Measurements from ENCODE around the gene PRKCH.
A peak's percentile ranks its signal among the peaks of the same experiment; 100 is the strongest.

Gene PRKCH

DNA sequence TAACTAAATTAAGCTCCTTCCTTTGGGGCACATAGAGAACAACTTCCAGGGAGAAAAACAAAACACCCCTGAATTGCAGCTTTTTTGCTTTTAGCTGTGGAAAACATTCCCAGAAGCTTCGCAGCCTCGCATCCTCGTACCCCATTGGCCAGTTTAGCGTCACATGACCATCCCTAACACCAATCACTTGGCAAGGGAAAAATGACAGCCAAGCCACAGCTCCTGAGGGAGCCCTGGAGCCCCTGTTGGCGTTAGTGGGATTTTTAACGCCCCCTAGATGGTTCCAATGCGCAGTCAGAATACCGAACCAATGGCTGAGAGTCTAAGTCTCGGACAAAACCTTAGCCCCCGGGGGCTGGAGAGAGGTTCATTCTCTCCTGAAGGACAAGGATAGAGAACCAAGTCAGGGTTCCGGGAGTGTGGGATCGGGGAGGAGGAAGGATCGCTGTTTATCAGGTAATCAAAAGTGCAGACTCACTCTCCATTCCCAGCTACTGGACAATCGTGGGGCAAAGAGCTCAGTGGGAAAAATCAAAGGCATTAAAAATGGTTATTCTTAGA lies 238.3 kb downstream of the PRKCH start:
- H3K4me3 ChIP-seq (ENCODE audit: low read length): no peak overlapping the region
- no peak overlapping the region for H3K27ac ChIP-seq (ENCODE audit: low read depth, low read length)
- H3K4me2 ChIP-seq (ENCODE audit: low read length): no peak overlapping the region
- WGBS (ENCODE audit: extremely low coverage, insufficient coverage, low lambda C conversion rate): no CpG with 5 or more reads among the region's 14 CpGs
- no peak overlapping the region for H2BK5ac ChIP-seq (ENCODE audit: low read length)
- no peak overlapping the region for H3K18ac ChIP-seq (ENCODE audit: low read length)
- H3K79me1 ChIP-seq (ENCODE audit: low read length): no peaks in the 10 kb centered on the region
- H3K4me1 ChIP-seq (ENCODE audit: control insufficient read depth, low read depth, low read length): peaks cover 3% of the 10 kb centered on the region
- no peak overlapping the region for H2BK15ac ChIP-seq (replicated peaks; ENCODE audit: low read depth)
- H3K23ac ChIP-seq (ENCODE audit: low read length): no peak overlapping the region
- peak; percentile 40 for DNase-seq
- no peaks in the 10 kb centered on the region for H3K79me2 ChIP-seq (ENCODE audit: control insufficient read depth, insufficient read depth, low read length)
- H3K56ac ChIP-seq (ENCODE audit: low read length): no peak overlapping the region
- H3K9ac ChIP-seq (ENCODE audit: low read length): no peak overlapping the region
- H4K8ac ChIP-seq (ENCODE audit: low read depth, low read length): no peak overlapping the region
- no peak overlapping the region for H2BK120ac ChIP-seq (ENCODE audit: low read depth, low read length)
- no peak overlapping the region for H3K4ac ChIP-seq (ENCODE audit: low read depth, low read length)
- H3K36me3 ChIP-seq (ENCODE audit: control insufficient read depth, insufficient read depth, low read length): no peaks in the 10 kb centered on the region
- no peak overlapping the region for H4K5ac ChIP-seq (ENCODE audit: low read length)
- H3K27me3 ChIP-seq (ENCODE audit: insufficient read depth, low read length, poor library complexity): no peaks in the 10 kb centered on the region
- no peak overlapping the region for H2AK5ac ChIP-seq (ENCODE audit: low read length)

DNA sequence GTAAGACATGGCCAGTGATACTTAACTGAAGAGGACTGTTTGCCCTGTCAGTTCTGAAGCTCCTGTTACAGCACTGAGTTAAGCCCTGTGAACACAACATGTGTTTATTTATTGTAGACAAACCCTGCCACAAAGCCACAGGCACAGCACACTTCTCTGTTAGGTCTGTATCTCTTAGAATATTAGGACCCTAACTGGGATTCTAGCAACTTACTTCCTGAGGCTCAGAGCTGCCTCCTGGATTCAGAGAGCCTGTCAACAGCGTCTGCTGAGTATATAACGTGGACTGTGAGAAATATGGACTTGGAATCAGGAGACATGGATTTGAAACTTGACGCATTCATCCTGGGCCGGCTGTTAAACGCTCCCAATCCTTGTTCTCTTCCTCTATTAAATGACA lies 238.9 kb downstream of the PRKCH start:
- Histone ChIP-seq H4K8ac (ENCODE audit: low read depth, low read length) (no peak overlapping the region), H3K27ac (ENCODE audit: low read depth, low read length) (no peak overlapping the region), H4K5ac (ENCODE audit: low read length) (no peak overlapping the region), H3K9ac (ENCODE audit: low read length) (no peak overlapping the region), H3K4me1 (ENCODE audit: control insufficient read depth, low read depth, low read length) (peaks cover 3% of the 10 kb centered on the region), H2AK5ac (ENCODE audit: low read length) (no peak overlapping the region), H3K79me1 (ENCODE audit: low read length) (no peaks in the 10 kb centered on the region), H3K79me2 (ENCODE audit: control insufficient read depth, insufficient read depth, low read length) (no peaks in the 10 kb centered on the region), H3K18ac (ENCODE audit: low read length) (no peak overlapping the region), H3K36me3 (ENCODE audit: control insufficient read depth, insufficient read depth, low read length) (no peaks in the 10 kb centered on the region), H2BK15ac (replicated peaks; ENCODE audit: low read depth) (no peak overlapping the region), H3K23ac (ENCODE audit: low read length) (no peak overlapping the region), H2BK120ac (ENCODE audit: low read depth, low read length) (no peak overlapping the region), H3K4me2 (ENCODE audit: low read length) (no peak overlapping the region), H3K56ac (ENCODE audit: low read length) (no peak overlapping the region), H3K4me3 (ENCODE audit: low read length) (no peak overlapping the region), H3K27me3 (ENCODE audit: insufficient read depth, low read length, poor library complexity) (no peaks in the 10 kb centered on the region), H2BK5ac (ENCODE audit: low read length) (no peak overlapping the region), H3K4ac (ENCODE audit: low read depth, low read length) (no peak overlapping the region)
- DNase-seq: no peak
- no CpG with 5 or more reads among the region's 5 CpGs for WGBS (ENCODE audit: extremely low coverage, insufficient coverage, low lambda C conversion rate)

DNA sequence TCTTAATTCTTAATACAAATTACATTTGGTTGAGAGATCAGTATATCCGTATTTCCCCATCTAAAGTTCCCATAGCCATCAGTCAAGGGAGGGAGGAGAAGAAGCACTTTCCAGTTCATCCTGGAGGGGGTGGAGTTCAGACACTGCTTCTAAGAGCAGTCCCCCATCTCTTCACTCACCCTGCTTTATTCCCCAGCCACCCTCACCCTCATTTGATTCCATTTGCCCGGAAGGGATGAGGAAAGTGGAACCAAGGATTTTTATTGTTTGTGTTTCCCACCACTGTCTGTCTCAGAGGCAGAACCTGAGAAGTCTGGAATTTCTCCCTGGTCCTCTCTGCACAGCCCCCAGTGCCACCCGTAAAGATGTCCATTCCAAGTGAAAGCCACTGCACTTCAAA lies 239.7 kb downstream of the PRKCH start:
- Histone ChIP-seq H3K18ac (ENCODE audit: low read length) (no peak overlapping the region), H3K23ac (ENCODE audit: low read length) (no peak overlapping the region), H3K4me3 (ENCODE audit: low read length) (no peak overlapping the region), H3K56ac (ENCODE audit: low read length) (no peak overlapping the region), H2BK120ac (ENCODE audit: low read depth, low read length) (no peak overlapping the region), H2BK5ac (ENCODE audit: low read length) (no peak overlapping the region), H3K9ac (ENCODE audit: low read length) (no peak overlapping the region), H3K4me1 (ENCODE audit: control insufficient read depth, low read depth, low read length) (peaks cover 3% of the 10 kb centered on the region), H3K4me2 (ENCODE audit: low read length) (no peak overlapping the region), H3K36me3 (ENCODE audit: control insufficient read depth, insufficient read depth, low read length) (no peaks in the 10 kb centered on the region), H3K79me1 (ENCODE audit: low read length) (no peaks in the 10 kb centered on the region), H4K5ac (ENCODE audit: low read length) (no peak overlapping the region), H3K27me3 (ENCODE audit: insufficient read depth, low read length, poor library complexity) (no peaks in the 10 kb centered on the region), H2BK15ac (replicated peaks; ENCODE audit: low read depth) (no peak overlapping the region), H3K27ac (ENCODE audit: low read depth, low read length) (no peak overlapping the region), H4K8ac (ENCODE audit: low read depth, low read length) (no peak overlapping the region), H3K79me2 (ENCODE audit: control insufficient read depth, insufficient read depth, low read length) (no peaks in the 10 kb centered on the region), H2AK5ac (ENCODE audit: low read length) (no peak overlapping the region), H3K4ac (ENCODE audit: low read depth, low read length) (peak overlapping the region; percentile 25)
- no CpG with 5 or more reads among the region's 3 CpGs for WGBS (ENCODE audit: extremely low coverage, insufficient coverage, low lambda C conversion rate)
- DNase-seq: peak; percentile 37

DNA sequence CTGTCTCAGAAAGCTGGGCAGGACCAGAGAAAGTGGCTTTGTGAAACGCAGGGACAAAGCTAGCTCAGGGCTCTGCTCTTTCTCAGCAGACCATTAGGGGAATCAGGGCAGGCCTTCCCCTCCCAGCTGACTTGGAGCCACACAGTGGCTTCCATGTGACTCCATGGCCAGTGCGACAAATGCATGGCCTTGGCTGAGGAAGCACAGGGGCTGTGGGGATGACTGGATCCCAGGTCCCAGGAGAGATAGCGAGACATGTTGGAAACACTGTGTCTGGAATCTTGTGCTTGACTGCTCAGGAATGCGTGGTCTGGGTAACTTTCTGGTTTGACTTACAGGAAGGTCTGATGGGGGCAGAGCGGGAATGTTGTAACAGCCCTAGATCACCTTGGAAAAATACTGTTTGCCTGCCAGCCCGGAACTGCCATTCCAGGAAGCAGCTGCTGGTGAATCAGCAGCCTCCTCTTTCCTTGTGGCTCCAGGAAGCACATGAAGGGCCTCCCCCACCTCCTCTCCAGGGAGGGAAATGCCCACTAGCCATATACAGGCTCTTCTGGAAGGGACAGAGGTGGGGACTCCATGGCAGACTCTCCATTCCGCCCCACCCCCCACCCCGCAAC lies 240.4 kb downstream of the PRKCH start:
- Histone ChIP-seq H2BK15ac (replicated peaks; ENCODE audit: low read depth) (no peak overlapping the region), H3K79me2 (ENCODE audit: control insufficient read depth, insufficient read depth, low read length) (no peaks in the 10 kb centered on the region), H3K79me1 (ENCODE audit: low read length) (no peaks in the 10 kb centered on the region), H3K23ac (ENCODE audit: low read length) (no peak overlapping the region), H3K36me3 (ENCODE audit: control insufficient read depth, insufficient read depth, low read length) (no peaks in the 10 kb centered on the region), H2AK5ac (ENCODE audit: low read length) (no peak overlapping the region), H3K56ac (ENCODE audit: low read length) (peak overlapping the region; percentile 69), H3K4me3 (ENCODE audit: low read length) (no peak overlapping the region), H4K5ac (ENCODE audit: low read length) (no peak overlapping the region), H3K4ac (ENCODE audit: low read depth, low read length) (peak overlapping the region; percentile 41), H2BK120ac (ENCODE audit: low read depth, low read length) (no peak overlapping the region), H3K4me2 (ENCODE audit: low read length) (no peak overlapping the region), H2BK5ac (ENCODE audit: low read length) (no peak overlapping the region), H4K8ac (ENCODE audit: low read depth, low read length) (no peak overlapping the region), H3K9ac (ENCODE audit: low read length) (peak overlapping the region; percentile 15), H3K18ac (ENCODE audit: low read length) (peak overlapping the region; percentile 20), H3K27me3 (ENCODE audit: insufficient read depth, low read length, poor library complexity) (no peaks in the 10 kb centered on the region), H3K4me1 (ENCODE audit: control insufficient read depth, low read depth, low read length) (peaks cover 3% of the 10 kb centered on the region), H3K27ac (ENCODE audit: low read depth, low read length) (no peak overlapping the region)
- WGBS (ENCODE audit: extremely low coverage, insufficient coverage, low lambda C conversion rate): no CpG with 5 or more reads among the region's 8 CpGs
- peak; percentile 89 for DNase-seq

DNA sequence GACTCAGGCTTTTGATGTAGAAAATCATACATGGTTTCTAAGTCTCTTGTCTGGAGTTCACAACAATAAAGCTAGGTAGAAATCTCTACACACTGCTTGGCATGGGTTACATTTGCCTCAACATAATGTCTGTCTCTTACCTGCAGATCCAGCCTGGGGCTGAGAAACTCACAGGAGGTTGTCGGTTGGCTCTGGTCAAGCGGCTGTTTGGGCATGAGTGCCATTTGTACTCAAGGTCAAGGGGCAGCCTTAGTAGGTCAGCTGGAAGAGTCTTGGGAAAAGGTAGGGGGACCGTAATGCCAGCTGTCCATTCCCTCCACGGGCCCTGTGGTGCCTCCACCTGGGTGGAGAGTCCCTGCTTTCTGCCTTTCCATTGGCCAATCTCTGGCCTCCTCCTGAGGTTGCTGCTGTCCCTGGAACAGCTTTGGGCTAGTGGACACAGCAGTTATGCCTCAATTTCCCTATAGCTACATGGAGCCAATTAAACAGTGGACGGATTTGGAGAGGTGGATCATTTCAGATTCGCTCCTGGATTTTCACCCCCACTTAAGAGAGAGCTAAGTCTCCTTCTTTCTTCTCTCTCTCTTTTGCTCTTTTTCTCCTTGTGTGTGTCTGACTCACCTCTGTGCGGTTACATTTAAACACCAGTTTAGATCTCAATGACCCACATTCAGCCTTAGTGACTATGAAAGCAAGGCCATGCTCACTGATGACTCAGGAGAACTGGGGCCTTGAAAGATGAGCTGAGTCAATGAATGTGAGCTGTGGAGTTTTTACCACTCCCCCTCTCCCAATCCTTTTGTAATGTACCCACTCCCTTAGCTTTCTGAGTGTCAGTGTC lies 241.2 kb downstream of the PRKCH start:
- DNase-seq: no peak

More for the DNA sequence above, 241.2 kb downstream of the PRKCH start:
- no peak overlapping the region for H2BK15ac ChIP-seq (replicated peaks; ENCODE audit: low read depth)
- H3K4ac ChIP-seq (ENCODE audit: low read depth, low read length): no peak overlapping the region
- H4K8ac ChIP-seq (ENCODE audit: low read depth, low read length): no peak overlapping the region
- H3K27me3 ChIP-seq (ENCODE audit: insufficient read depth, low read length, poor library complexity): no peaks in the 10 kb centered on the region
- no peaks in the 10 kb centered on the region for H3K79me1 ChIP-seq (ENCODE audit: low read length)
- no peak overlapping the region for H4K5ac ChIP-seq (ENCODE audit: low read length)
- H3K36me3 ChIP-seq (ENCODE audit: control insufficient read depth, insufficient read depth, low read length): no peaks in the 10 kb centered on the region
- H3K4me1 ChIP-seq (ENCODE audit: control insufficient read depth, low read depth, low read length): peaks cover 3% of the 10 kb centered on the region
- peak overlapping the region; percentile 12 for H3K56ac ChIP-seq (ENCODE audit: low read length)
- no peaks in the 10 kb centered on the region for H3K79me2 ChIP-seq (ENCODE audit: control insufficient read depth, insufficient read depth, low read length)
- H3K27ac ChIP-seq (ENCODE audit: low read depth, low read length): no peak overlapping the region
- H3K23ac ChIP-seq (ENCODE audit: low read length): no peak overlapping the region
- peak overlapping the region; percentile 56 for H2AK5ac ChIP-seq (ENCODE audit: low read length)
- no peak overlapping the region for H2BK5ac ChIP-seq (ENCODE audit: low read length)
- no peak overlapping the region for H3K9ac ChIP-seq (ENCODE audit: low read length)
- H3K18ac ChIP-seq (ENCODE audit: low read length): peak overlapping the region; percentile 20
- H3K4me3 ChIP-seq (ENCODE audit: low read length): no peak overlapping the region
- no peak overlapping the region for H2BK120ac ChIP-seq (ENCODE audit: low read depth, low read length)
- WGBS (ENCODE audit: extremely low coverage, insufficient coverage, low lambda C conversion rate): no CpG with 5 or more reads among the region's 7 CpGs
- H3K4me2 ChIP-seq (ENCODE audit: low read length): no peak overlapping the region
